DMS 273 (cell line): ENCODE data around the gene PRKCA.
"Not testable (repeated sequence)": the region's sequence is repeated elsewhere in the genome, so short reads cannot be mapped to it uniquely, and the experiment has no call there.

Source experiments
- DNase-seq: peaks from one replicate; lab custom pipeline; 2025; ENCODE audit not compliant: unreplicated experiment; lab: John Stamatoyannopoulos, UW

PRKCA gene

DNA sequence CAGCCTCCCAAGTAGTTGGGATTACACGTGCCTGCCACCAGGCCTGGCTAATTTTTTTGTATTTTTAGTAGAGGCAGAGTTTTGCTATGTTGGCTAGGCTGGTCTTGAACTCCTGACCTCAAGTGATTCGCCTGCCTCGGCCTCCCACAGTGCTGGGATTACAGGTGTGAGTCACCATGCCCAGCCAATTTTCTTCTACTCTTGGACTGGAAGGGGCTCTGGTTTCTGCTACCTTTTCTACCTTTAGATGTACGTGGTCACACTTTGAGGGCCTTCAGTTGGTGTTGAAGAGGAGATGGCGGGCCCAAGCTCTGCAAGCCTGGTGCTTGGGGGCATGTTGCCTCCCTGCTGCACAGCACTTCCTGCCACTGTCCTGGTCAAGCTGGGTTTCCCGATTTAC, 173.6 kb downstream of the PRKCA start:
- no peak for DNase-seq

DNA sequence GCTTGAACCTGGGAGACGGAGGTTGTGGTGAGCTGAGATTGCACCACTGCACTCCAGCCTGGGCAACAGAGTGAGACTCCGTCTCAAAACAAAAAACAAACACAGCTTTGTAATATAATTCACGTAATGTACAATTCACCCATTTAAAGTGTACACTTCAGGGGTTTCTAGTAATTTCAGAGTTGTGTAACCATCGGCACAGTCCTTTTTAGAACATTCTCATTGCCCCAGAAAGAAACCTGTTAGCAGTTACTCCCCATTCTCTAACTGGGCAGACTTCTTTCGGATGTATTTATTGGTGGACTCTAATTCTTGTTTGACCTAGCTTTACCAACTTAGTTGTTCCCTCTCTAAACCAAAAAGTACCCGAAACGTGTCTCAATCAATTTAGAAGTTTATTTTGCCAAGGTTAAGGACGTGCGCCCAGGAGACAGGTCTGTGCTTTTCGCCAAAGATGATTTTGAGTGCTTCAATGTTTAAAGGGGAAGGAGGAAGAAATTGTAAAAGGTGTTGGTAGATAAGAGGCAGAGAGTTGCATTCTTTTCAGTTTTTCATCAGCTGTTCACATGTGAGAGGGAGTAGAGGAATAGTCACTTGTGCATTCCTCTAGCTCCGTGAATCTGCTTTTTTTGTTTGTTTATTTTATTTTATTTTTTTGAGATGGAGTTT, 175.3 kb downstream of the PRKCA start:
- no peak for DNase-seq

DNA sequence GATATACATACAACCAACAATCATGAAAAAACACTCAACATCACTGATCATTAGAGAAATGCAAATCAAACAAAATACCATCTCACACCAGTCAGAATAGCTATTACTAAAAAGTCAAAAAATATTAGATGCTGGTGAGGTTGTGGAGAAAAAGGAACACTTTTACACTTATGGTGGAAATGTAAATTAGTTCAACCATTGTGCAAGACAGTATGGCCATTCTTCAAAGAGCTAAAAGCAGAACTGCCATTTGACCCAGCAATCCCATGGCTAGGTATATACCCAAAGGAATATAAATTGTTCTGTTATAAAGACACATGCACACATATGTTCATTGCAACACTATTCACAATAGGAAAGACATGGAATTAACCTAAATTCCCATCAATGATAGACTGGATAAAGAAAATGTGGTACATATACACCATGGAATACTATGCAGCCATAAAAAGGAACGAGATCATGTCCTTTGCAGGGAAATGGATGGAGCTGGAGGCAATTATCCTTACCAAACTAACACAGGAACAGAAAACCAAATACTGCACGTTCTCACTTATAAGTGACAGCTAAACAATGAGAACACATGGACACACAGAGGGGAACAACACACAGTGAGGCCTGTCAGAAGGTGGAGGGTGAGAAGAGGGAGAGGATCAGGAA, 176.9 kb downstream of the PRKCA start:
- DNase-seq, result not testable (repeated sequence)

DNA sequence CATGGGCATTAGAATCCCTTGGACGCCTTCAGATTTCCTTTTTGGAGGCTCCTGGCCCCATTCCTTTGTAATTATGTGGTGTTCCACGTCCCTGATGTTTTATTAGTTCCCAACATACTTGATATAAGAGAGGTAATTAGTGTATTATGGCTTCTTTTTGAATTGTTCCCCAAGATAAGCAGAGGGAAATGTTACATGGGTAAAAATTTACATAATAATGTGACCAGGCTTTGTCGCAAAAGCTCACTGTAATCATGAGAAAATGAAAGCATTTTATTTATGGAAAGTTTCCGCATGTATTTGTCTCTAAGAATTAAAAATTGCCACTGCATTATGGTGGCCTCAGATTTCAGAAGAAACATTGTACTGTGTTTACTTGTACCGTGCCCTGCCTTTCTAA, 177.8 kb downstream of the PRKCA start:
- DNase-seq, result no peak

DNA sequence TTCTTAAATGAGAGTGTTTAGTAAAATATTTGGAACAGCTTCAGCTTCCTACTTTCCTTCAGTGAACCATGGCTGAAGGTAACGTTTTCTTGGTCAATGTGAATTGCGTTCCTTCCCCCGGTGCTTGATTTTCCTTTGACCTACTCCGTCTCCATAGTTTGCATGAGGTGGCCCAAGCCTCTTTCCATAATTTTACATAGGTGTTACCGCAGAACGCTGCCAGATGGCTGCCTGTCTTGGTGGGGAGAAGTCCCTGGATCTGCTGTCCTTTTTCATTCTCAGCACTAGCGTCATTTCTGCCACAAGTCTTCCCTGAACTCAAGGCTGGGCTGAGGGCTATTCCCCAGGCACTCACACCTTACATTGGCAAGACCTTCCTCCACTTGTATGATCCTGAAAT, 178.4 kb downstream of the PRKCA start:
- DNase-seq, result no peak

DNA sequence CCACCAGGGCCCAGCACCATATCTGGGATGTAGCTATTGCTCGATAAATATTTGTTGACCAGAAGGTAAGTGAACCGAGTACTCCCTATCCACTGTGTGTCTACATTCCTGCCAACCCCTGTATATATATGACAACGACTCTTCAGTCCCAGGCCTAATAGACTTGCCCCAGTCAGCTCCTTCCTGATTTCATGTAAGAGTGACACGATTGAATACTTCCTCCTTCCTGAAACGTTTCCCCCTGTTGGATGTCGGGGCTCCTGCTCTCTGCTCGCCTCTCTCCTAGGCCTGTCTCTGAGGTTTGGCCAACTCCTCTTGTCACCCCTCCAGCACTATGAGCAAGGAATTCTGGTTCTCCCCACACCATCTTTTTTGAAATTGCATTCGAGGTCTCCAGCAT, 178.9 kb downstream of the PRKCA start:
- no peak for DNase-seq

DNA sequence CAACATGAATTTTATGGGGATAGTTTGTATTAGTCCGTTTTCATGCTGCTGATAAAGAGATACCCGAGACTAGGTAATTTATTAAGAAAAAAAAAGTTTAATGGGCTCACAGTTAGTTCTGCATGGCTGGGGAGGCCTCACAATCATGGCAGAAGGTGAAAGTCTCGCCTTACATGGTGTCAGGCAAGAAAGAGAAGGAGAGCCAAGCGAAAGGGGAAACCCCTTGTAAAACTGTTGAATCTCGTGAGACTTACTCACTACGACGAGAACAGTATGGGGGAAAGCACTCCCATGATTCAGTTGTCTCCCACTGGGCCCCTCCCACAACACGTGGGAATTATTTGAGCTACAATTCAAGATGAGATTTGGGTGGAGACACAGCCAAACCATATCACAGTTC, 181.5 kb downstream of the PRKCA start:
- DNase-seq, result no peak

DNA sequence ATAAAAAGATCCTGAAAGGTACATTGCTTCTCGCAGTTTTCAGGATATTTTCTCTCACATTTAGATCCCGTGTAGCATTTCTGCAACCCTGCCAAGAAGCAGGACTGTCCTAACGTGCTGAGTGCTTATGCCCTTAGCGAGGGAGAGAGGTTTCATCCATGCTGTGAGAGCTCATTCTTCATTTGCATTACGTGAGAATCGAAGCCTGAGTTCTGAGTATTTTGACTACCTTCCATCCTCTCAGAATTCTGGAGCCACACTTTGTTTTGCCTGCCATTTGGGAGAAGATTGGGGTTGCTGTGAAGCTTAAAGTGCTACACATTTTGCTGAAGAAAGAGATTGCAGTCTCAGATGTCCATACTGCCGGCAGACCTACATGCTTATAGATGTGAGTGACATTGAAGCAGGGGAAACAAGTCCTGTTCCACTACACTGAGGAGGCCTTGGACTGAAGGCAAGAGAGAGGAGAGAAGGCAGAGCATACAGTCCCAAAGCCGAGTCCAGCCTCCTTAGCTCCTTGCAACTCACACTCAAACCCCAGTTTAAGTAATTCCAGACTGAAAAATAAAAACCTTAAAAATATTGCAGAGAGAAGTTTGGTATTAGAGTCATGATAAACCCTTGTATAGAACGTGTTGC, 183.0 kb downstream of the PRKCA start:
- no peak for DNase-seq

DNA sequence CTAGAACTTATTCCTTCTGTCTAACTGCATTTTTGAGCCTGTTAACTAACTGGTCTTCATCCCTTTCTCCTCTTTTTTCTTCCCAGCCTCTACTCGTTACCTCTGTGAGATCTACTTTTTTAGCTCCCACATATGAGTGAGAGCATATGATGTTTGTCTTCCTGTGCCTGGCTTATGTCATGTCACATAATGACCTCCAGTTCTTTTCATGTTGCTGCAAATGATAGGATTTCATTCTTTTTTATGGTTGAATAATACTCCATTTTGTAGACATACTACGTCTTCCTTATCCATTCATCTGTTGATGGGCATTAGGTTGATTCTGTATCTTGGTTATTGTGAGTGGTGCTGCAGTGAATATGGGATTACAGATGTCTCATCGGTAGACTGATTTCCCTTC, 184.7 kb downstream of the PRKCA start:
- no peak for DNase-seq

DNA sequence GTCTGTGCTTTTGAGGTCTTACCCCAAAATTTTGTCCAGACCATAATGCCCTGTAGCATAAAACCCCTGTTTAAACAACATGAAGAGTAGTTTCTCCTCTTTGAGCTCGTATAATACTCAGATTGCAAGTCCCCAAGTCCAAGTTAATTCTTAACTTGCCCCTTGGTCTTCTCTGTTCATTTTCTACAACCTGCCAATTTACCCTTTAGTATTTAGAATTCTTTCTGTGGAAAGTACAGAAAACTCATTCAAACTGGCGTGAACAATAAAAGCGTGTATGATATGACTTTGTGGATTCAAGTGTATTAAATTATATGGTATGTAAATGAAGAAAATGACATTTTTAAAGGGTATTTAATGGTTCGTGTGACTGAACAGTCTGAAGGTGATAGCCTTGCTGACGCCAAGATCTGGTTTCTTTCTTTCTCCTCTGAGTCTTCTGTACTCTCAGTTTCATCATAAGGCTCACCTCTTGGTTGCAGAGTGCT, 185.6 kb downstream of the PRKCA start:
- no peak for DNase-seq

DNA sequence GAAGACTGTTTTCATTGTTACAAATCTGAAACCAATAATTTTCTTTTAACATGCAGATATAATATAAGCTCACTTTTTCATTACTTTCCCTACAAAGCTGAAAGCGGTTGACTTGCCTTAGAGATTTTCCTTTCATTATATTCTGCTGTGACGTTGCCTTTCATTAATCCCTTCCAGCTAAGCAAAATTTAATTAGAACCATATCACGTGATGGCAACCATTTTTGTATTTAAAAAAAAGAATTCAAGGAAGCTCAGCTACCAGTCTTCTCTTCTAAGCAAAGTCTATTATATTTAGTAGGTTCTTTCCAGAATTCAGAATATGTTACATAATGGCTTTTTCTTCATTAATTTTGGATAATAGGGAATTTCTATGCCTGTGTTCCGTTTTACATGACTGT, 186.5 kb downstream of the PRKCA start:
- no peak for DNase-seq

DNA sequence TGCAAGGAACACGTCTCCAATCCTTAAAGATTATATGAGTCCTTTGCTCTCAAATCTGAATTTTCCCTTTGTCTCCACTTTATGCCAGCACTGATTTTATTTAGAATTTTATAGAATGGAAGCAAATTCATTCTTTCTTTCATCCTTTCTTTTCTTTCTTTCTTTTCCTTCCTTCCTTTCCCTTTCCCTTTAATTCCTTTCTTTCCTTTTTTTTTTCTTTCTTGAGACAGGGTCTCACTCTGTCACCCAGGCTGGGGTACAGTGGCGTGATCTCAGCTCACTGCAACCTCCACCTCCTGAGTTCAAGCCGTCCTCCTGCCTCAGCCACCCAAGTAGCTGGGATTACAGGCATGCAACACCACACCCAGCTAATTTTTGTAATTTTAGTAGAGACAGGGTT, 187.2 kb downstream of the PRKCA start:
- DNase-seq, result not testable (repeated sequence)

DNA sequence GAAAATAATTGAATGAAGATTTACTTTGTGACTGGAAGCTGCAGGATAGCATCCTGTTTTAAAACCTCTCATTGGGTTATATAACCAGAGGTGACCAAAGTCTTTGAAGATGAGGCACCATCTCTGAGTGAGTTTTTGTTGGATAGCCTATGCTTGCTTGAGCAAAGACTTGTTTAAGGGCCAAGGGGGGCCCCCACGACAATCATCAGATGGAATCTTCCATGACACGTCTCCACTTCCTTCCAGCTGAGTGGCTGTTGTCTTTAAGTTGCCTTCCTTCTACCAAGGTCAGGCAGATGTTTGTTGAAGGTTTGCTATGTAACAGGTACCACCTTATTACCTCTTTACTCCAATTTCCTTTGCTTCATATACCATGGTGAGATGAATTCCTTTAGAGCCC, 188.8 kb downstream of the PRKCA start:
- no peak for DNase-seq

DNA sequence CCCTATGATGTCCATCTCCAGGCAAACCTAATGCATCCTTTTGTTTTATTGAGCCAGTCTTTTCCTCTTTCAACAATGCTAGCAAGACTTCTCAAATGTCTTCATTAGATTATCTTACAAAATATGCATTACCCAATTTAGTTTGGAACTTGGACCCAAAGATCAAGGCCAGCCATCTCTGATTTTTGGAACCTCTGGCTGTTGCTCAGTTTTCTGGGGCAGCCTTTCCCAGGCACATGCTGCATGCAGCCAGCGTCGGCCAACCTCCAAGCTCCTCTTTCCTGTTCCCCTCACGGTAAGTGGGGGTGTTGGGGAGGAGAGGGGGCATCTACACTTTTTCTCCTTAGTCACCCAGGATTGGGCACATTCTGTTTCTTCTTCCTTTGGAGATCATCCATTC, 189.3 kb downstream of the PRKCA start:
- DNase-seq, result no peak

DNA sequence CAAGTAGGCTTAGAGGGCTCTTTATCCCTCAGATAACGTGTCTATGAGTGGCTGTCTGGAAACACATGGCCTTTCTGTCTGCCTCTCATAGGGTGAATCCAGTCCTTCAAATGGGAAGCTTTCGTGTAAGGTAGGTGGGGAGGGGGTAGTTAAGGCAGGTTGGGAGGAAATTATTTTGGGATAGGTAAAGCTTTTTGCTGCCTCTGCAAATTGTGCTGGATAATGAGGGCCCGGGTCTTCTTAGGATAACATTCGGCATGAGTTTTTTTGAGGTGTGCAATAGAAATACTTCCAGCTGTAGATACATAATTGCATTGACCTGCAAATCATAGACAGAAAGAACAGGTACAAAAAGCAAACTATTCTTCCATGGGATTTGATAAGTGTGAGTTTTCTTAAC, 189.7 kb downstream of the PRKCA start:
- DNase-seq, result no peak

DNA sequence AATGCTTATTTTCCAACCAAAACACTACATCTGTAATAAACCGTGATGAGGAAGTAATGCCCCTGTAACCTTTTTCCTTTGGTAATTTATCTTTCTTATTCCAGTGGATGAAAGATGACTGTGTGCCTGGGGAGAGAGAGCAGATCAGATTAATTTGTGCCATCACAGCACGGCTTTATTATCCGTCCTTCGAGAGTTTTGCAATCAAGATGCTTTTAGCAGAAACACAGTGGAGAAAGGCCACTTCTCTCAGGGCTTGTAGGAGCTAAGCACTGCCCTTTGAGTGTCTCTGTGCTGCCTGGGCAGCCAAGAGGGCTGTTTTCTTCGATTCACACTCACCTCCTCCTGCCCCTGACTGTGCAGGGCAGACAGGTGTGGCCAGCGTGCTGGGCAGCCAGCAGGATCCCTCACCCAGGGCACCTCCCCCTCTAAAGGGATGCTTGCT, 190.2 kb downstream of the PRKCA start:
- no peak for DNase-seq

DNA sequence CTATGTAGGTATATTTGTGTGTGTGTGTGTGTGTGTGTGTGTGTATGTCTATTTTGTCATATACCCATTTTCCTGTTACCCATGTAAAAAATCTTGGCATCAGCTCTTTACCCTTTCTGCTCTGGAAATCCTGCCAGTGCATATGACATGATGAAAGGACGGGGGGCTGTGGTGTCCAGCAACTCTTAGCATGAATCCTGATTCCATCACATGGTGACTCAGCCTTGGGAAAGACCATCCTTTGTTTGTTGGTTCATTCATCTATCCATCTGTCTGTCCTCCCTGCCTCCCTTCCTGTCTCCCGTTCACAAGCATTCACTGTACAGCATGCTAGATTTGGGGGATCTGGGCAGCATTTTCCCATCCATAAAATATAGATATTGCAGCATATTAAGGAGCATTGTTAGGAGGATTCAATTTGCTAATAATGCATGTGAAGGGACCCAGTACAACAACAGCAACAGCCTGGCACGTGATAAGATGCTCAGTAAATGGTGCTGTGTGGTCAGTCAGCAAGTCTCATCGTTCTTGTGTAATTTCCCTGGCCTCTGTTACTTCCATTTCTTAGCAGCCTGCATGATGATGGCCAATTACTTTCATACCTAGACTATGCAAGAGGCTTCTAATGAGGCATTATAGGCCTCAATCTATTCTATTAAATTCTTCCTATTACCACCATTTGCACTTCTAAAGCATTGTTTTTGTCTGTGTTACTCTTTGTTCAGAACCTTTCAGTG, 191.0 kb downstream of the PRKCA start:
- no peak for DNase-seq

DNA sequence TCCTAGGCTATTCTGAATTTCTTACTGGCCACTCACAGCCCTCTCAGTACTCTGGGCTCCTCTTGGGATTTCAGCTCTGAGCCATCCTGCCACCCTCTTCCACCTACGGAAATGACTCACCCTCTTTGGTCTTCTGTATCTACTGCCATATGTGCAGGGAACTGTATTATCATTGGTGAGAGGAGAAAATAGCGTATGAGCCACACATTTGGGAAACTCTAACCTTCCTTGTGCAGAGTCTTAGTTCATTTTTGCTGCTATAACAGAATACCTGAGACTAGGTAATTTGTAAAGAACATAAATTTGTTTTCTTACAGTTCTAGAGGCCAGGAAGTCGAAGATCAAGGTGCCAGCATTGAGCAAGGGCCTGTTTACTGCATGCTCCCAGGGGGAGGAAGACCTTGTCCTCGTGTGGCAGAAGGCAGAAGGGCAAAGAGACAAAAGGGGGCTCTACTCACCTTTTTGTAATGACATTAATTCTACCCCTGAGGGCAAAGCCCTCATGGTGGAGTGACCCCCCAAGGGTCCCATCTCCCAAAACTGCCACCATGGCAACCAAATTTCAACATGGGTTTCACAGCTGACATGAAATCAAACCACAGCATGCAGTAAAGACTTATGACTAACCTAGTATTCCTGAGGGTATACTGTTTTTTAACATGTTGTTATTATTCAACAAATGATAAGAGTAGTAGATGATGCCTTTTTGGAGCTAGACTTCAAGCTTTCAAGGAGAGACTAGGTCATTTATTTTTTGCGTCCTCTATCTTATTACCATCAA, 191.8 kb downstream of the PRKCA start:
- peak; percentile 44 for DNase-seq

DNA sequence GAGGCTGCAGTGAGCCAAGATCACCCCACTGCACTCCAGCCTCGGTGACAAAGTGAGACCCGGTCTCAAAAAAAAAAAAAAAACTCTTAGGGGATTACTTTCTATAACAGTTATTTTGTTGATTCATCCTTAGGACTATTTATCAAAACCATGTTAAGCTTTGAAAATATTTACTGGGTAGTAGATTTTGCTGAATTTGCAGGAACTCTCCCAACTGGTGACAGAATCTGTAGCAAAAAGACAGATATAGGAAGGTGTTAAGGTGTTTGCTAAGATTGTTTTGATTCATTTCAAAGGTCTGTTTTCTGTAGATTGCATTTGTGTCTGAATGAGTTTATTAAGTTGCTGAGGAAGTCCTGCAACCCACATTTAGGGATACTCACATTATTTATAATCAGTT, 192.6 kb downstream of the PRKCA start:
- no peak for DNase-seq

DNA sequence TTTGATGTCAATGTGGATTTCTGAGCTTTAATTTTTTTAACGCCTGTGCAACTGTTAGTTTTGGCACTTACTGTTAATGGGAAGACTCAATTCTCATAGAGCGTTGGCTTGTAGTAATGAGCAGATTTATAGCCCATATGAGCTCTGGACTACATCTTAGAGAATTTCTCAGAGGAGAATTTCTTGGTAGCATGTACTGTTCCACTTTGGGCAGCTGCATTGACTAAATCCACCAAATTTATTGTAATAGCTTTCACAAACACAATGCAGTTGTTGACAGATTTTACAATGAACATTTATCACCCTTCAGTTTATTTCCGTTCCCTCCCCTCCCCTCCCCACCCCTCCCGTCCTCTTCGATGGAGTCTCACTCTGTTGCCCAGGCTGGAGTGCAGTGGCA, 193.9 kb downstream of the PRKCA start:
- no peak for DNase-seq

DNA sequence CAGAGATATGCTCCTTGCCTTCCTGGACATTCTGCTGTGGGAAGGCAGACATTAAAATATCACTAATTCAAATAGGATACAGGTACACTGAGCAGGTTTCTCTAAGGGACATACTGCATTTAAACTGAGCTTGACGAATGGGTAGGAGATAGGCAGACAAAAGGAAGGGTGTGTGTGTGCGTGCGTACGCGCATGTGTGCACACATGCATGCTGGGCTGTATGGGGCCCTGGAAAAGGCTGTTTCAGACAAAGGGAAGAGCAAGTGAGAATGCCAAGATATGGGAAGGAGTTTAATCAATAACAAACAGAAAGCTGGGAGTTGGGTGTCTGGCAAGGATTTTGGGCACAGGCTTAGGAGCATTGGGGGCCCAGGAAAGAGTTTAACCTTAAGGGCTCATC, 196.2 kb downstream of the PRKCA start:
- DNase-seq, result no peak
